Measurements from ENCODE around the gene CDCA4. TPM values are rescaled to one million over a fixed set of nuclear protein-coding genes. Genes with fewer than 3 reads are reported as not detected.

Gene CDCA4
- total and polyA plus RNA-seq, 2 experiments from 2014 or later, result 24.0 to 27.5 TPM

DNA sequence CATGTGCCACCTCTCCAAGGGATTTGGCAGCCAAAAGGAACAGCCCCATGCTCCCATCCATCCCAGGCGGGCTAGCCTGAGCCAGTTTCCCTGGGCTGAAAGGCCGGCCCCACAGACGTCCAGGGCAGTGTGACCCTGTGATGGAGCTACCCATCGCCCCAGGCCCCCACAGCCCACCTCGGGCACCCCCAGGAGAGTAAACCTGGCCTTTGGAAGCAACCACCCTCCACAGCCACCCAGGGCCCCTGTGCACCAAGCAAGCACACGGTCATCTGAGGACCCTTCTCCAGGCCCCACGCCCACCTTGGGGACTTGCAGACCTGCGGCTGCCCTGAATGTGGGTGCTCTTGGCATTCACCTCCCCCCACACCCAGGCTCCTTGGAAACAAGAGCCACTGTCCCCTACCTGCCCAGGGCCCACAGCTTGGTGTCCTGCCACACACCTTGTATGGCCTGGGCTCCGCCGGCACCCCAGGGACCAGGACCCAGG lies 51.1 kb downstream of the CDCA4 start:
- Histone ChIP-seq H4K20me1 (ENCODE audit: insufficient read depth) (no peaks in the 10 kb centered on the region), H3K9me3 (ENCODE audit: low read depth) (no peaks in the 10 kb centered on the region), H3K9ac (peak overlapping the region; percentile 80), H3K4me1 (ENCODE audit: insufficient read depth) (peaks cover 56% of the 10 kb centered on the region), H3K9me2 (ENCODE audit: insufficient read depth) (no peaks in the 10 kb centered on the region), H3F3A (ENCODE audit: insufficient read depth) (peaks cover 7% of the 10 kb centered on the region), H3K27me3 (replicated peaks; ENCODE audit: insufficient read depth) (no peaks in the 10 kb centered on the region), H3K79me2 (ENCODE audit: insufficient read depth) (peaks cover 26% of the 10 kb centered on the region), H3K27ac (peak overlapping the region; percentile 94), H3K36me3 (ENCODE audit: low read depth) (no peaks in the 10 kb centered on the region), H2AFZ (peak overlapping the region; percentile 71; the same call in 1 of the 2 replicates), H3K4me3 (peak overlapping the region; percentile 78), H3K4me2 (ENCODE audit: unreplicated experiment) (peak overlapping the region; percentile 83)
- DNase-seq, result no peak
- in situ Hi-C loops (cut with MboI), result no loop called here
- 20 to 51% methylated on average over 9 to 10 of the region's 10 CpGs for WGBS, 2 experiments (ENCODE audit: low coverage in 1 of 2, low lambda C conversion rate in 2 of 2, missing lambda C conversion rate in 2 of 2)
- no peak for TF ChIP-seq EZH2 (IDR thresholded peaks at IDR 0.05; ENCODE audit: insufficient read depth, poor library complexity, severe bottlenecking)
- no peak for TF ChIP-seq EZH2phosphoT487 (IDR thresholded peaks at IDR 0.05; ENCODE audit: insufficient read depth, low read depth)

DNA sequence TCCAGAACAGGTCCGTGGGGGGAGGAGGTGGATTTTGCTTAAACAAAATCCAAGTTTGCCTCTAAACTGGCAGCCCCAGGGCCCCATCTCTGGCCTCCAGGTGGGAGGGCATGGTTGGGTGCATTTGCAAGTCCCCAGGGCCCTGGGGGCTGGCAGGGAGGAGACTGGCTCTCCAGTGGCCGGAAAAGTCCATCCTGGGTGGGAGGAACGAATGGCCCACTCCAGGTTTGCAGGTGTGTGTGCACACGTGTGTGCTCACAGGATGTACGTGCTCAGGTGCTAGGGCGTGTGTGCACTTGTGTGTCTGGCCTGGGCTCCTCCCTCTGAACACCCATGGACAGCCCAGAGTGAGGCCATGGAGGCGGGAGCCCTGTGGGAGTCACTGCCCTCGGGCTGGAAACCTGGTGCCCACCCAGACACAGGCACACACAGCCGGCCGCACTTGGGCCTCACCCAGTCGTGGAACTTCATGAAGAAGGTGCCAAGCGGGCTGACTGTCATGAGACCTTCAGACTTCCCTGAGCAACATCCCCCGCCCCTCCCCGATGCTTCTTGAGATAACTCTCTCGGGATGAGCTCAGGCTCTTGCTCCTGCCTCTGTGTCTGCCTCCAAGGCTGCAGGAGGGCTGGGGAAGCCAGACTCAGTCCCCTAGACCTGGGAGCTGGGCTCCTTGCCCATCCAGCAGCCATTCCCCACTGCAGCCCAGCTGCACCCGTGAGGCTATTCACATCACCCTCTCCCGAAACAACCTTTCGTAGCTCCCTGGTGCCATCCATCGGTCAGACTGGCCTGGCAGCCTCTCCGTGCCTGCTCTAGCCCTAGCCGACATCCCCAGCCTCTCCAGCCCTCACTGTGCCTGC lies 52.1 kb downstream of the CDCA4 start:
- peaks cover 50% of the 10 kb centered on the region for H3K4me1 ChIP-seq (ENCODE audit: insufficient read depth)
- DNase-seq, result peak; percentile 85
- H3K4me3 ChIP-seq, result peak overlapping the region; percentile 78
- no peaks in the 10 kb centered on the region for H3K9me2 ChIP-seq (ENCODE audit: insufficient read depth)
- peaks cover 26% of the 10 kb centered on the region for H3K79me2 ChIP-seq (ENCODE audit: insufficient read depth)
- H3K27ac ChIP-seq, result peak overlapping the region; percentile 52
- in situ Hi-C loops (cut with MboI), result no loop called here
- no peaks in the 10 kb centered on the region for H4K20me1 ChIP-seq (ENCODE audit: insufficient read depth)
- H3K4me2 ChIP-seq (ENCODE audit: unreplicated experiment), result peak overlapping the region; percentile 83
- 11 to 15% methylated on average over 21 of the region's 21 CpGs for WGBS, 2 experiments (ENCODE audit: low coverage in 1 of 2, low lambda C conversion rate in 2 of 2, missing lambda C conversion rate in 2 of 2)
- H3K36me3 ChIP-seq (ENCODE audit: low read depth), result no peaks in the 10 kb centered on the region
- peaks cover 7% of the 10 kb centered on the region for H3F3A ChIP-seq (ENCODE audit: insufficient read depth)
- H3K9ac ChIP-seq, result peak overlapping the region; percentile 80
- H3K27me3 ChIP-seq (replicated peaks; ENCODE audit: insufficient read depth), result no peaks in the 10 kb centered on the region
- no peak for TF ChIP-seq EZH2phosphoT487 (IDR thresholded peaks at IDR 0.05; ENCODE audit: insufficient read depth, low read depth)
- no peak for TF ChIP-seq EZH2 (IDR thresholded peaks at IDR 0.05; ENCODE audit: insufficient read depth, poor library complexity, severe bottlenecking)
- H3K9me3 ChIP-seq (ENCODE audit: low read depth), result no peaks in the 10 kb centered on the region
- no peak overlapping the region; the same call in 1 of the 2 replicates for H2AFZ ChIP-seq

DNA sequence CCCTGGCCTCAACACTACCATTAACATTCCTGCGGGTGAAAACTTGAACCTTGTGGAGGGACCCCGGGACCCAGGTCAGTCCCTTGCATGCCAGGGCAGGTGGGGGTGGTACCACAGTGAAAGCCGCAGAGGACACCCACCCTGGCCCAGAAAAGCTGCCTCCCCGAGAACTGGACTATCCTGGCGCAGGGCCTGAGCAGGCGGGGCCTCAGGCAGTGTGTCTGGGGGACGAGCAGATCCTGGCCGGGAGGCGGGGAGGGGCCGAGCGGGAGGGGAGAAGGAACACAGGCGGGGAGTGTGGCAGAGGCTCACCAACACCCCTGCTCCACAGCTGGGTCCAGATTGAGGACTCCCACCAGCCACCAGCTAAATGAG lies 52.7 kb downstream of the CDCA4 start:
- Histone ChIP-seq H3K36me3 (ENCODE audit: low read depth) (no peaks in the 10 kb centered on the region), H3F3A (ENCODE audit: insufficient read depth) (peaks cover 7% of the 10 kb centered on the region), H3K79me2 (ENCODE audit: insufficient read depth) (peaks cover 26% of the 10 kb centered on the region), H3K27me3 (replicated peaks; ENCODE audit: insufficient read depth) (no peaks in the 10 kb centered on the region), H3K4me3 (peak overlapping the region; percentile 78), H3K9me3 (ENCODE audit: low read depth) (no peaks in the 10 kb centered on the region), H4K20me1 (ENCODE audit: insufficient read depth) (no peaks in the 10 kb centered on the region), H3K4me2 (ENCODE audit: unreplicated experiment) (peak overlapping the region; percentile 83), H3K9ac (peak overlapping the region; percentile 80), H3K9me2 (ENCODE audit: insufficient read depth) (no peaks in the 10 kb centered on the region), H3K27ac (0 out of 2 replicates have a peak overlapping the region, but pooled peaks have one; percentile 52), H2AFZ (peak overlapping the region; percentile 69), H3K4me1 (ENCODE audit: insufficient read depth) (peaks cover 50% of the 10 kb centered on the region)
- WGBS, 2 experiments (ENCODE audit: low coverage in 1 of 2, low lambda C conversion rate in 2 of 2, missing lambda C conversion rate in 2 of 2), result 4% methylated on average over 10 to 12 of the region's 12 CpGs
- no peak for TF ChIP-seq EZH2 (IDR thresholded peaks at IDR 0.05; ENCODE audit: insufficient read depth, poor library complexity, severe bottlenecking)
- no peak for TF ChIP-seq EZH2phosphoT487 (IDR thresholded peaks at IDR 0.05; ENCODE audit: insufficient read depth, low read depth)
- DNase-seq, result peak; percentile 68
- in situ Hi-C loops (cut with MboI), result no loop called here

DNA sequence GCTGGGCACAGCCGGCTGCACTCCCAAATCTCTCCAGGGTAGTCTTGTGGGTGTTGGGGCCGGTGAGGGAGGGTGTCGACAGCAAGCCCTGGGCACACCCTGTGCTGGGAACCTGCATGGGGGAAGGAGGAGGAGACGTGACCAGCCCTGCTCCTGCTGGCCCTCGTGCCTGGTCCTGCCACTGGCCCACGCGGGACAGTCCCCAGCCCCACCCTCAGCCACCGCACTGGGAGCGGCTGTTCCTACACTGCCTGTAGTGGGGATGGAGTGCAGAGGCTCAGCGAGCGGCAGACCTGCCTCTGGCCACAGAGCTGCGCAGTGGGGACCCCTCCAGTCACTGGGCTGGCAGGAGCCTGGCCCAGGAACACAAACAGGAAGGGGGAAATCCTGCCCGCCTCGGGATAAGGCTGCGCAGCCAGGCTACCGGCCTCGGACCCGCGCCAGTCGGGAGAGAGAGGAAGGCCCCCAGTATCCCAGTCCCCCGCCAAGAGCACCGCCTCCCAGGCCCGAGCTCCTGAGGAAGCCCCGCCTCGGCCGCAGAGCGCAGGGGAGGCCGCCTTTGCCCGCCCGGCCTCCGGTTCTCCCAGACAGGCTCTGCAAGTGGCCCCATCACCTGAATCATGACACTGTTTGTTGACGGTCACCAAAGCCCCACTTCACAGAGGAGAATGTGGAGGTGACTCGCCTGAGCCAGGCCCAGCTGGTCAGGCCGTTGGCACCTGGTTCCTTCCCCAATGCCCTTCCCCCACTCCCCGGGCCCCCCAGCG lies 53.3 kb downstream of the CDCA4 start:
- Histone ChIP-seq H4K20me1 (ENCODE audit: insufficient read depth) (no peaks in the 10 kb centered on the region), H3K4me1 (ENCODE audit: insufficient read depth) (peaks cover 45% of the 10 kb centered on the region), H3K9ac (peak overlapping the region; percentile 80), H3K4me2 (ENCODE audit: unreplicated experiment) (peak overlapping the region; percentile 83), H3K79me2 (ENCODE audit: insufficient read depth) (peaks cover 29% of the 10 kb centered on the region), H3K4me3 (peak overlapping the region; percentile 78), H3K27me3 (replicated peaks; ENCODE audit: insufficient read depth) (no peaks in the 10 kb centered on the region), H3F3A (ENCODE audit: insufficient read depth) (peaks cover 7% of the 10 kb centered on the region), H3K27ac (0 out of 2 replicates have a peak overlapping the region, but pooled peaks have one; percentile 22), H3K9me2 (ENCODE audit: insufficient read depth) (no peaks in the 10 kb centered on the region), H3K9me3 (ENCODE audit: low read depth) (no peaks in the 10 kb centered on the region), H3K36me3 (ENCODE audit: low read depth) (no peaks in the 10 kb centered on the region), H2AFZ (peak overlapping the region; percentile 69)
- peak; percentile 66 for DNase-seq
- no peak for TF ChIP-seq EZH2phosphoT487 (IDR thresholded peaks at IDR 0.05; ENCODE audit: insufficient read depth, low read depth)
- TF ChIP-seq EZH2 (IDR thresholded peaks at IDR 0.05; ENCODE audit: insufficient read depth, poor library complexity, severe bottlenecking), result no peak
- 9% methylated on average over 27 to 31 of the region's 36 CpGs for WGBS, 2 experiments (ENCODE audit: low coverage in 1 of 2, low lambda C conversion rate in 2 of 2, missing lambda C conversion rate in 2 of 2)
- in situ Hi-C loops (cut with MboI), result no loop called here
